Effector memory CD4-positive, alpha-beta T cell (primary cell): ENCODE data around the gene NHEJ1.

Source experiments
- DNase-seq, 3 donors: peaks; one replicate each; pipeline ENCODE4 v3.0.0-alpha.2; 2020
- H3K27ac ChIP-seq: 2 replicates; pipeline ENCODE4 v1.7.0; 2013; ENCODE audit warnings: mild to moderate bottlenecking, low read length, moderate library complexity; ENCODE audit not compliant: insufficient read depth, poor library complexity, severe bottlenecking
- H3K27me3 ChIP-seq: replicated peaks from 2 replicates; pipeline ENCODE4 v1.7.0; 2013; ENCODE audit warnings: mild to moderate bottlenecking, low read length; ENCODE audit not compliant: insufficient read depth, control insufficient read depth, poor library complexity, severe bottlenecking
- H3K36me3 ChIP-seq: 2 replicates; pipeline ENCODE4 v1.7.0; 2013; ENCODE audit warnings: mild to moderate bottlenecking, low read length, moderate library complexity; ENCODE audit not compliant: control insufficient read depth, insufficient read depth
- H3K4me1 ChIP-seq: 2 replicates; pipeline ENCODE4 v1.7.0; 2013; ENCODE audit warnings: low read length, mild to moderate bottlenecking; ENCODE audit not compliant: control insufficient read depth, insufficient read depth, poor library complexity, severe bottlenecking
- H3K4me3 ChIP-seq: 2 replicates; pipeline ENCODE4 v1.7.0; 2013; ENCODE audit warnings: low read length, low read depth, mild to moderate bottlenecking; ENCODE audit not compliant: insufficient read depth, poor library complexity, severe bottlenecking
- H3K9me3 ChIP-seq: 2 replicates; pipeline ENCODE4 v1.7.0; 2013; ENCODE audit warnings: mild to moderate bottlenecking, low read length, moderate library complexity; ENCODE audit not compliant: control insufficient read depth

Gene NHEJ1

DNA sequence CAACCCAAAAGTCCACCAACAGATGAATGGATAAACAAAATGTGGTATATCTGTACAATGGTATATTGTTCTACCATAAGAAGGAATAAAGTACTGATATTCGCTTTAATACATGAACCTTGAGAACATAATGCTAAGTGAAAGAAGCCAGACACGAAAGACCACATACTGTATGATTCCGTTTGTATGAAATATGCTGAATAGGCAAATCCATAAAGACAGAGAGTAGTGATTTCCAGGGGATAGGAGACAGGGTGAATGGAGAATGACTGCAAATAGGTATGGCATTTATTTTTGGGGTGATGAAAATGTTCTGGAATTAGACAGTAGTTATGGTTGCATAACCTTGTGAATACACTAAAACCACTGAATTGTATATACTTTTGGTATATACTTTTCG, 71.3 kb downstream of the NHEJ1 start:
- Histone ChIP-seq H3K9me3 (no peaks in the 10 kb centered on the region), H3K27me3 (no peaks in the 10 kb centered on the region), H3K36me3 (no peaks in the 10 kb centered on the region), H3K4me3 (no peak overlapping the region), H3K27ac (no peak overlapping the region), H3K4me1 (no peaks in the 10 kb centered on the region)
- no peak for DNase-seq

DNA sequence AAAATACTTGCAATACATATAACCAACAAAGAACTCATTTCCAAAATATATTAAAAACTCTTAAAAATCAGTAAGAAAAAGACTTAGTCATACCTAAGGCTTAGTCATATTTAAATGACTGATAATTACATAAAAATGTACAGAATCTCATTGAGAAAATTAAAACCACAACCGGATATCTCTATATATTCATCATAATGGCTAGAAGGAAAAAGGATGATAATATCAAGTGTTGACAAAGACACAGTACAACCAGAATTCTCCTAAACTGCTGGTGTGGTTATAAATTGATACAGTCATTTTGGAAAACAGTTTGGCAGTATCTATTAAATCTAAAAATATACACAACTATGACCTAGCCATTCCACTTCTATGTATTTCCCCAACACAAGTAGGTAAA, 72.8 kb downstream of the NHEJ1 start:
- Histone ChIP-seq H3K4me3 (no peak overlapping the region), H3K27ac (no peak overlapping the region), H3K9me3 (no peaks in the 10 kb centered on the region), H3K4me1 (no peaks in the 10 kb centered on the region), H3K27me3 (no peaks in the 10 kb centered on the region), H3K36me3 (no peaks in the 10 kb centered on the region)
- DNase-seq = no peak

GRCh38 chr2:219087361-219087760, 73.3 kb downstream of the NHEJ1 start:
- DNase-seq = no peak
- H3K9me3 ChIP-seq = no peaks in the 10 kb centered on the region
- H3K4me3 ChIP-seq = no peak overlapping the region
- H3K27me3 ChIP-seq = no peaks in the 10 kb centered on the region
- no peak overlapping the region for H3K27ac ChIP-seq
- no peaks in the 10 kb centered on the region for H3K4me1 ChIP-seq
- H3K36me3 ChIP-seq = no peaks in the 10 kb centered on the region

GRCh38 chr2:219086196-219086595, 74.4 kb downstream of the NHEJ1 start:
- H3K27ac ChIP-seq = no peak overlapping the region
- H3K9me3 ChIP-seq = no peaks in the 10 kb centered on the region
- DNase-seq = no peak

GRCh38 chr2:219084791-219085190, 75.8 kb downstream of the NHEJ1 start:
- Histone ChIP-seq H3K27ac (no peak overlapping the region), H3K36me3 (no peaks in the 10 kb centered on the region)

More at GRCh38 chr2:219086196-219086595, 74.4 kb downstream of the NHEJ1 start:
- Histone ChIP-seq H3K4me3 (no peak overlapping the region), H3K4me1 (no peaks in the 10 kb centered on the region), H3K27me3 (no peaks in the 10 kb centered on the region), H3K36me3 (no peaks in the 10 kb centered on the region)

DNA sequence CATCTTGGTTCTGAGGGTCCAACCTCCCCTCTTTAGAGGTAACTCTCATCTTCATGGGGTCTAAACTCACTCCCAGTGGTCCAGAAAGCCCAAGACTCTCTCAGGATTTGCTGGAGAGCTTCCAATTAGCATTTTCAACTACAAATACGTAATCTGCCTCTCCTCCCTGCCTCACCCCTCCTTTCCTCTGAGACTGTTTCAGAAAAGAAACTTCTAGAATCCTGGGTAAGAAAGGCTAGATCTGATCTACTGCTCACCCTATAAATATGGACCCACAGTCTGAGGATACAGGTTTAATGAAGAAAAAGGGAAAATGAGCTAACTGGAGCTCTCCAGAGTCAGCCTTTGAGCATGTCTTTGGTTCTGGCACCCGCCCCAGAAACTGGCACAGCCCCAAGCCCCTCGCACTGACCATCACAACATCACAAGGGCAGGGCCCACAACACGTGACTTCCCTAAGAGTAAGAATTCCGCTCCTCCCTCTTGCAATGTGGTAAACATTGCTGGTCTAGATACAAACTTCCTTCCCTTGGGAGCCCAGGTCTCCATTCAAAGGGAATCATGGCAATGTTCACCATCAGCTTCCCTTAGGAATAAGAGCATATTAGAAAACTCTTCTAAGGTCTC, 78.2 kb downstream of the NHEJ1 start:
- Histone ChIP-seq H3K4me1 (no peaks in the 10 kb centered on the region), H3K27me3 (no peaks in the 10 kb centered on the region), H3K27ac (no peak overlapping the region), H3K9me3 (no peaks in the 10 kb centered on the region), H3K36me3 (peaks cover 5% of the 10 kb centered on the region), H3K4me3 (no peak overlapping the region)
- DNase-seq = no peak

More at GRCh38 chr2:219084791-219085190, 75.8 kb downstream of the NHEJ1 start:
- Histone ChIP-seq H3K4me1 (no peaks in the 10 kb centered on the region), H3K9me3 (no peaks in the 10 kb centered on the region), H3K4me3 (no peak overlapping the region), H3K27me3 (no peaks in the 10 kb centered on the region)
- DNase-seq = no peak

GRCh38 chr2:219081701-219082331, 78.8 kb downstream of the NHEJ1 start:
- no peaks in the 10 kb centered on the region for H3K4me1 ChIP-seq
- H3K27me3 ChIP-seq = no peaks in the 10 kb centered on the region
- H3K27ac ChIP-seq = no peak overlapping the region
- no peak overlapping the region for H3K4me3 ChIP-seq
- H3K36me3 ChIP-seq = peaks cover 11% of the 10 kb centered on the region
- DNase-seq = no peak
- H3K9me3 ChIP-seq = no peaks in the 10 kb centered on the region

DNA sequence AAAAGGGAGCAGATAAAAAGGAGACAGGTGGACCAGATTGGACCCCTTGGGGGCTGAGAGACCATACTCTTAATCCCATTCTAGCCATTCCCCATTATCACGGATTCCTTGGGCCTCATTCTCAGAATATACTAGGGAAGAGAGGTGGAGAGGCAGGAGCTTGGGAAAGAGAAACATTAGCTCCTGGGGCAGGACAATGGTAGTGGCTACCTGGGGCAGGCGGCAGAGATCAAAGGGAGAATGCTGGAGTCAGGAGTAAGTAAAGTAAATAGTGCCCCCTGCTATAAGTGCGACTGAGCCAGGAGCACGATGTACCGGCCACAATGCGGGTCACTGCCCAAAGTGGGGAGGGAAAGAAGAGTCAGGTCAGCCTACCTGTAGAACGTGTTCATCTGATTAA, 79.5 kb downstream of the NHEJ1 start:
- Histone ChIP-seq H3K27me3 (no peaks in the 10 kb centered on the region), H3K4me3 (no peak overlapping the region), H3K36me3 (peaks cover 17% of the 10 kb centered on the region), H3K9me3 (no peaks in the 10 kb centered on the region), H3K27ac (no peak overlapping the region), H3K4me1 (no peaks in the 10 kb centered on the region)
- no peak for DNase-seq

DNA sequence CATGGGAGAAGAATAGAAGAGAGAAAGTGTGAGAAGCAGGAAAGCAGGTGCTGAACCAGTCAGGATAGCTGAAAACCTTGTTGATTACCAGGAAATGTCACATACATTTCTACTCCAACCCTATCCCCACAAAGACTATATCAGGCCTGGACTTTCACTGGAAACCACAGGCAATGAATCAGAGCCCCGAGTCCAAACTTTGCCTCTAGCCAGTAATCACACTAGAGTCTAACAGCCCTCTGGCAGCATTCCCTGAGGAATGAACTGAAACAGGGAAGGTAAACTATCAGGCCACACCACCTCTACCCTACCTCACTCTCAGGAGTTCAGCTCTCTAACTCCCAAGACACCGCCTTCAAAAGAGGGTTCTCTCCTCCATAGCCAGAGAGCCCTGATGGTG, 81.2 kb downstream of the NHEJ1 start:
- Histone ChIP-seq H3K9me3 (no peaks in the 10 kb centered on the region), H3K4me1 (no peaks in the 10 kb centered on the region)
- no peak for DNase-seq

GRCh38 chr2:219078951-219079350, 81.7 kb downstream of the NHEJ1 start:
- no peak for DNase-seq
- Histone ChIP-seq H3K27me3 (no peaks in the 10 kb centered on the region), H3K27ac (no peak overlapping the region), H3K36me3 (peaks cover 29% of the 10 kb centered on the region), H3K4me1 (no peaks in the 10 kb centered on the region), H3K9me3 (no peaks in the 10 kb centered on the region), H3K4me3 (no peak overlapping the region)

More for the DNA sequence above, 81.2 kb downstream of the NHEJ1 start:
- peaks cover 29% of the 10 kb centered on the region for H3K36me3 ChIP-seq
- H3K4me3 ChIP-seq = no peak overlapping the region
- H3K27ac ChIP-seq = no peak overlapping the region
- H3K27me3 ChIP-seq = no peaks in the 10 kb centered on the region
